Ecto neural progenitor cell (in vitro differentiated cells): ENCODE measurements around the gene SDHA.
A peak's percentile ranks its signal among the peaks of the same experiment; 100 is the strongest.
"Not testable (repeated sequence)": the region's sequence is repeated elsewhere in the genome, so short reads cannot be mapped to it uniquely, and the experiment has no call there.

ENCODE experiments used
- DNase-seq: peaks from one replicate; pipeline ENCODE4 v3.0.0-alpha.2; 2018; ENCODE audit warnings: low spot score

SDHA gene

DNA sequence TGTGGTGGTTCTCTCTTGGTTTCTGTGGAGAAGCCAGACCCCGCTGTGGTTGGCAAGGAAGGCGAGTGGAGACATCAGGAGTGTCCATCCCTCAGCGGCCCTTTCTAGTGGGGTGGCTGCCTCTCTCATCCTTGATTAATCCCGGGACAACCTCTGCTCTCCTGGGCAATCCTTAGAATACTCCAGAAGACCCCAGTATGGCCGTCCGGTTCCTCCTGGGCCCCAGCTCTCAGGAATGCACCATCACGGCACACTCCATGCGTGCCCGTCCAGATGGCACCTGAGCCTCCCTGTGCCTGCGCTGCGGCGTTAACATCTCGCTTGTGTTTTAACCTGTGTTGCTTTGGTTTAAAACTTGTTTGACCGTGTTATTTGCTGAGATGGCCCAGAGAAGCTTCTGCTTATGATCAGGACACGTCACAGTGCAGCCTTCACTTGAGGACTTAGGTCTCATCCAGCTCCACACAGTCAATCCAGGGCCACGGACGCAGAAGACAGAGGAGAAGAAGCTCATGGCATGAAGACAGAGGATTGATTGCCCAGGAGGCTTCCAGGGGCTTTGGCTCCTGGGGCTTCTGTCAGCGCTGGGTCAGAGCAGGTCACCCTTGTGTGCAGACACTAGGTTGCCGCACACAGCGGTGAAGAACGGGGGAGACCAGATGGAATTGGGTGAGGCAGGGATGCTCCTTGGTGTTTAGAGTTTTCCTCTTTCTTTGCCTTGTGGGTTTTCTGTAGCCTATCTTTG lies 82.7 kb downstream of the SDHA start:
- not testable (repeated sequence) for DNase-seq

DNA sequence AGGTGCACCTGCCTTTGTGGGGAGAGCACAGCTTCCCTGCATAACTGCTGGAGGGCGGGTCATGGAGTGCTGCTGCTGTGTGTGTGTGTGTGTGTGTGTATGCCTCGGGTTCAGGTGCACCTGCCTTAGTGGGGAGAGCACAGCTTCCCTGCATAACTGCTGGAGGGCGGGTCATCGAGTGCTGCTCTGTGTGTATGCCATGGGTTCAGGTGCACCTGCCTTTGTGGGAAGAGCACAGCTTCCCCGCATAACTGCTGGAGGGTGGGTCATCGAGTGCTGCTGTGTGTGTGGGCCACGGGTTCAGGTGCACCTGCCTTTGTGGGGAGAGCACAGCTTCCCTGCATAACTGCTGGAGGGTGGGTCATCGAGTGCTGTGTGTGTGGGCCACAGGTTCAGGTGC lies 84.3 kb downstream of the SDHA start:
- DNase-seq: not testable (repeated sequence)

DNA sequence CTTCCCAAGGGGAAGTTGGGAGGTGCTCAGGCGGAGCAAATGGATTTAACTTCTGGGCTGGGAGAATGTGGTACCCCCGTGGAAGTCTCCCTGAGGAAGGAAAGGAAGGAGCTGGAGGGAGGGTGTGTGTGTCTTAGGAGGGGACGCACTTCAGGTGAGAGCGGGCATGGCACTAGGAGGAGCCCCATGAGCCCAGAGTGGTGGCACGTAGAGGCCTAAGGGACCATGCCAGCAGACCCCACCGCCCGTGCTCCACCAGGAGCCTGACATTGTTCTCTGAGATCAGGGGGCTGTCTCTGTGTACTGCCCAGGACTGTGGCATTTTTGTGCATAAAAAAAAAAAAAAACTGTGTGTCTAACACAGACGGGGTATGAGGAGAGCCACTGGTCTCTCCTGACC lies 84.8 kb downstream of the SDHA start:
- no peak for DNase-seq

DNA sequence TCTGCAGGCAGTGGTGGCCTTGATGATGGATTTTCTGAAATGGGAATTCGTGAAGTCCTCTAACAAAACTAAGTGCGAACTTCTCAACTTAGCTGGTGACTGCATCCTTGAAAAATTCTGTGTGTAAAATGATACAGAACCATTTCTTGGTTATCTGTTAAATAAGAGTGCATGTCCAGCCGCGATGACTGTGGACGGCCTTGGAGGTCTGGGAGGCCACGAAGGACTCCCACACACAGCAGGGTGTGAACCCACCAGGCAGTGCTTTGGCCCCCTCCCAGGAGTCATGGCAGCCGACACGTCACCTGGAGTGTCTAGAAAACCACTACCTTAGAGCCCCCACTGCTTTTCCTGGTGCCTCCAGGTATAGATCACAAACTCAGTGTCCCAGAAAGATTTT lies 85.6 kb downstream of the SDHA start:
- DNase-seq: not testable (repeated sequence)

DNA sequence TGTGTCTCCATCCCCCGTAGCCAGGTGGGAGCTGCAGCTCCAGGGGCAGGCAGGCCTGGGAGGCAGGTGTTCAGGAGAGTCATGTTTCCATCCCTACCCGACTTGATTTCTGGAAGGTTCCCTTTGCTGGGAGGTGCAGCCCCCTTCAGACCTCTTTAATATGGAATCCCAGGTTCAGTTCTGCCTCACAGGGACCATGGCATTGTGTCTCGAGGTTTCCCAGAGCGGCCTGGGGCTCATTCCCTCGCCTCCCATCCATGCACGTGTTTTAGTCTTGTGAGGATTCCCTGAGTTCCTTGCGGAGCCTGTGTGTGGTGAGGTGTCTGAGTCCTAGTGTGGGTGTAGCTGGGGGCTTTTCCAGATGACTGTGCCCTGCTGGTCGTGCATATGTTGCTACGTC lies 86.9 kb downstream of the SDHA start:
- DNase-seq: peak; percentile 25

DNA sequence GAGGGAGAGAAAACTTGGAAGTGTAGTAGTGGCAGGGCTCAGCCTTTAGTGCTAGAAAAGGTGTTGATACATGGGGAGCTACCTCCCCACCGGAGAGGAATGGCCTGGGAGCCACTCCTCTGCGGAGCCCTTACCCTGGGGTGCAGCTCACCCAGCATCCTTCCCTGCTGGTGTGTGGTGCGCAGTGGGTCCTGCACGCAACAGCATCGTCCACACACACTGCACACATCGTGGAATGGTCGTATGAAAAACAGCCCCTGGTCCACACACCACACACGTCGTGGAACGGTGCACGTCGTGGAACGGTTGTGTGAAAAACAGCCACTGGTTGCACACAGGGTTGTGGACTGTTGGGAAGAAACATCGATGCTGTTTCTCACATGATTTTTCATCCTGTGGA lies 87.3 kb downstream of the SDHA start:
- DNase-seq: peak; percentile 13

DNA sequence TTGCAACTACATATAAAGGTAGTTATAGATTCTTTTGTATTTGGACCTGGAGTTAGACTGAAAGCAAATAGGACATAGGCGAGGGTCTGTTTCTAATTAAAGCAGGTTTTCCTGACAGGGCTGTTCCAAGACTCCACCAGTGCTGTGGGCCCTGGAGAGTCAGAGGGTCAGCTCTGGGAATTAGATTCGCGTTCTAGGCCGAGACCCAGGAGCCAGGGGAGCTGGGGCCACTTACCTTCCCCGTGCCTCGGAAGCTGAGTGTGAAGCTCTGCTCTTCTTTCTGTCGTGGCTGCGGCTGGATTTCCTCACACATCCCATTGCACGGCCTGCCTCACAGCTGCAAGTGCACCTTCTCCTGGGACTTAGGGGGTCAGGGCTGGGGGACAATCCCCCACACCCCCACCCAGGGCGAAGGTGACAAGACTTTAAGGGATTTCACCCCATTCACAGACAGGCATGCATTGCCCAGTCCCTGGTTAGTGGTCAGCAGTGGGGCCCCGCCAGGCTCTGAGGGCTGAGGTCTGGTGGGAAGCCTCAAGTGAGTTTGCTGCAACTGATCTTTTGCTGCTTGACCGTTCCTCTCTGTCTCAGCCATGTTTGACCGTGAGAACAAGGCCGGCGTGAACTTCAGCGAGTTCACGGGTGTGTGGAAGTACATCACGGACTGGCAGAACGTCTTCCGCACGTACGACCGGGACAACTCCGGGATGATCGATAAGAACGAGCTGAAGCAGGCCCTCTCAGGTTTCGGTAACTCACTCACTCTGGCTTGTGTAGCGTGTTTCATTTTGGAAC lies 88.1 kb downstream of the SDHA start:
- peak; percentile 36 for DNase-seq
